GM19193 (cell line): Measurements from ENCODE around the gene NFATC2.

Experiments used
- POLR2A ChIP-seq: IDR thresholded peaks from 4 replicates; pipeline ENCODE4 v1.6.1; 2011; ENCODE audit not compliant: insufficient read depth, insufficient read length; ENCODE audit errors: extremely low read depth

The NFATC2 gene

GRCh38 chr20:51337126-51337805, 205.3 kb downstream of the NFATC2 start:
- TF ChIP-seq POLR2A, result no peak
